Stimulated activated CD8-positive, alpha-beta memory T cell treated with anti-CD3 and anti-CD28 coated beads, Interleukin-4, amount 100 ng/mL, for 48 hours (primary cell): ENCODE results near the gene MRPL38.

Experiments used
- DNase-seq: peaks from one replicate; pipeline ENCODE4 v3.0.0-alpha.2; 2020

The MRPL38 gene

DNA sequence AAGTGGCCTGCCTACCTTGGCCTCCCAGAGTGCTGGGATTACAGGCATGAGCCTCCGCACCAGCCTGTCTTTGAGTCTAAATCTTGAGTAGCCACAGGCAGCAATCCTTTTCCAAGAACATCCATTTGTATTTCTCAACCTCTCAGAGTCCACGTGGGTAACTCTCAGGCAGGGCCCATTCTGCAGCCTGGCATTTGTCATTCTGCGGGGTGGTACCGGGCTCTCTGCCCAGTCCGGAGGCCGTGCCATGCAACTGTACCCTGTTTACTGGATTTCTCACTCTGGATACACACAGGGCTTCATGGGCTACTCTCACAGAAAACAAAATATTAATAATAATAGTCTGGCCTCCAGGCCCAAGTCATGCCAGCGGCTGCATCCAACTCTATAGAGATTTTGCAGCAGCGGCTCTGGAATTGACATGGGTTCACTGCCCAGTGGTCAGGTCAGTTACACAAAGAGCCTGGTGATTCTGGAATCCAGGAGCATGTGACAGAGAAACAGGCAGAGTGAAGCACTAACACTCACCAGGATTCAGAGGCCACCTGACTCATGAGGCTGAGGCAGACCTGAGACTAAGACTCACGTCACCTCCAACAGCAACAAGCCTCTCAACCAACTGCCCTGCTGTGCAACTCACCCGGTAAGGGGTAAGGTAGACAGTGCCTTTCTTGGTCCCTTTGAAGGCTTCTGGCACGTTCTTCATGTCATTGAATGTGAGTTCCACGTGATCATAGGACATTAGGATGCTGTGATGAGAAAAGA, 53.6 kb downstream of the MRPL38 start:
- DNase-seq = no peak

DNA sequence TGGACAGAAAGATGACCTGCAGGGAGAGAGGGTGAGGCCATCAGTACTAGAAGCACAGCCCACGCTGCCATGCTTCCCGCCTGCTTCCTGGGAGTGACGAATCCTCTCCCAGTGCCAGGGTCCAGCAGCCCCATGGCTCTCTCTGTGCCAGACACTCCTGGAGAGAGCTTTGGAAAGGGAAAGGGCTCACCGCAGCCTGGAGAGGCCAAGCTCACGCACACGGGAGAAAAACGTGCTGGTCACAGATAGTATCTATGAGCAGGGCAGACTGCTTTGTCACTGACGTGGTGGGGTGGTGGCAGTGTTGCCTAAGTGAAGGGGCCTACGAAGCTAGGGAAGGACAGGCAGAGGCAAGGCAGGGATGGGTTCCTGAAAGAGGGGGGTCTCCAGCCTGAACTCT, 55.0 kb downstream of the MRPL38 start:
- DNase-seq = no peak

DNA sequence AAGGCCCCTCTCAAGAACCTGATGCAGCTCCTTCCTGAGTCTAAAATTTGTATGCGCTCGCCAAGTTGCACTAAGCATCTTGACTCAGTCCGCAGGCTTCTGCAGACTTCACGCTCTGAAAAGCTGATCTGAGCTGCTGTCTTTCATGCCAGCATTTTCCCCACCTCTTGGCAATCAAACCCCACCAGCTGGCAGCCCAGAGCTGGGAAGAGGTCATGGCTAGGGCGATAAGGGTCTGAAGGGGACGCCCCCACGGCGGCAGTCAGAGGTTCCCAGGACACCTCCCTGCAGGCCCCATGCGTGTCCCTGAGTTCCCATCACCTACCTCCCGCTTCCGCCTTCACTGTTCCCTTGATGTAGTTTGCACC, 55.4 kb downstream of the MRPL38 start:
- no peak for DNase-seq
